K562 (cell line): ENCODE data around the gene ASCC1. TPM values are rescaled to one million over a fixed set of nuclear protein-coding genes. Genes with fewer than 3 reads are reported as not detected.

Experiments used
- ATF7 ChIP-seq: fragments of 450-650 bp; IDR thresholded peaks from 2 replicates; pipeline ENCODE4 v1.7.1; 2014; ENCODE audit warnings: mild to moderate bottlenecking, moderate library complexity
- ESRRA ChIP-seq: fragments of 450-650 bp; IDR thresholded peaks from 2 replicates; pipeline ENCODE4 v1.6.1; 2014; ENCODE audit warnings: low read depth, mild to moderate bottlenecking, moderate library complexity, borderline replicate concordance
- JUN ChIP-seq, 2 experiments: sonication (generic) in 1 of 2; formaldehyde crosslinking in 1 of 2; IDR thresholded peaks; 2 replicates each; pipeline versions ENCODE4 v1.6.1 to v1.8.0; 2012 to 2022; ENCODE audit warnings: borderline replicate concordance in 2 of 2, mild to moderate bottlenecking in 2 of 2, improper control_type of control experiment in 1 of 2, low read depth in 1 of 2, low read length in 1 of 2, missing genetic modification reagents in 1 of 2
- JUND ChIP-seq, 2 experiments: IDR thresholded peaks; 2 replicates in 1 of 2; 3 replicates in 1 of 2; pipeline ENCODE4 v1.6.1; 2011; ENCODE audit warnings: borderline replicate concordance in 2 of 2, low read depth in 2 of 2, low read length in 2 of 2, improper control_type of control experiment in 1 of 2, missing biosample characterization in 1 of 2, missing genetic modification characterization in 1 of 2, missing genetic modification reagents in 1 of 2
- MEF2A ChIP-seq: IDR thresholded peaks from 2 replicates; pipeline ENCODE4 v1.6.1; 2011; ENCODE audit warnings: low read depth, mild to moderate bottlenecking, low read length, moderate library complexity; ENCODE audit not compliant: control insufficient read depth
- MTF1 ChIP-seq: fragments of 250-450 bp; sonication (Bioruptor Pico); IDR thresholded peaks from 2 replicates; pipeline ENCODE4 v1.9.0; 2021; ENCODE audit warnings: moderate library complexity, mild to moderate bottlenecking, inconsistent platforms, borderline replicate concordance
- NFE2 ChIP-seq: IDR thresholded peaks from 2 replicates; pipeline ENCODE4 v1.6.1; 2014; ENCODE audit warnings: antibody characterized with exemption, low read depth
- SMARCA4 ChIP-seq: fragments of 450-650 bp; IDR thresholded peaks from 2 replicates; pipeline ENCODE4 v1.6.1; 2016
- SMC3 ChIP-seq: conservative IDR thresholded peaks from 2 replicates; pipeline ENCODE4 v1.6.1; 2011; ENCODE audit warnings: low read depth, low read length, improper control_type of control experiment; ENCODE audit not compliant: insufficient read depth
- SOX6 ChIP-seq: fragments of 450-650 bp; IDR thresholded peaks from 2 replicates; pipeline ENCODE4 v1.6.1; 2014; ENCODE audit warnings: mild to moderate bottlenecking
- SP1 ChIP-seq: sonication (generic); formaldehyde crosslinking; IDR thresholded peaks from 2 replicates; pipeline ENCODE4 v1.8.1; 2022; ENCODE audit warnings: mild to moderate bottlenecking, missing genetic modification reagents
- TOE1 ChIP-seq, 2 experiments: fragments of 450-650 bp in 1 of 2; sonication (generic) in 1 of 2; formaldehyde crosslinking in 1 of 2; IDR thresholded peaks; 2 replicates each; pipeline versions ENCODE4 v1.7.1 to v1.8.0; 2016 to 2022; ENCODE audit warnings: borderline replicate concordance in 2 of 2, mild to moderate bottlenecking in 2 of 2, antibody characterized with exemption in 1 of 2, inconsistent platforms in 1 of 2, low read depth in 1 of 2, missing genetic modification reagents in 1 of 2, moderate library complexity in 1 of 2
- YY1 ChIP-seq, 3 experiments: IDR thresholded peaks; 2 replicates each; pipeline ENCODE4 v1.6.1; 2011; ENCODE audit warnings: low read length in 2 of 3, mild to moderate bottlenecking in 2 of 3, moderate library complexity in 2 of 3, borderline replicate concordance in 1 of 3, control low read depth in 1 of 3, low read depth in 1 of 3; ENCODE audit not compliant: insufficient read depth in 3 of 3, insufficient replicate concordance in 2 of 3, control insufficient read depth in 1 of 3, insufficient read length in 1 of 3; ENCODE audit errors: extremely low read depth in 1 of 3
- ZHX1 ChIP-seq: fragments of 150-350 bp; conservative IDR thresholded peaks from 2 replicates; pipeline ENCODE4 v1.6.1; 2014; ENCODE audit warnings: low read length
- ZNF133 ChIP-seq: fragments of 250-450 bp; sonication (Bioruptor Pico); IDR thresholded peaks from 2 replicates; pipeline ENCODE4 v1.4.0; 2020; ENCODE audit warnings: mild to moderate bottlenecking
- ZNF384 ChIP-seq: IDR thresholded peaks from 2 replicates; pipeline ENCODE4 v1.6.1; 2012; ENCODE audit warnings: low read depth, low read length, improper control_type of control experiment
- ZNF408 ChIP-seq: fragments of 250-450 bp; sonication (Bioruptor Pico); IDR thresholded peaks from 2 replicates; pipeline ENCODE4 v1.4.0; 2020; ENCODE audit warnings: low read depth, mild to moderate bottlenecking, moderate library complexity
- polyA plus RNA-seq, 8 experiments: library from polyadenylated mRNA; depleted of rRNA in 4 of 8; stranded (reverse) in 5 of 8; unstranded in 3 of 8; fragments of >200 nt; fragmentation: Nextera tagmentation in 2 of 8; fragmentation: Illumina TruSeq in 1 of 8; extraction: Ambion mirVana in 2 of 8; extraction: Trizol in 1 of 8; gene quantifications; 2 replicates each; pipeline versions ENCODE4 v1.2.1 to v1.2.3, GENCODE V29; 2011 to 2014; ENCODE audit warnings: inconsistent platforms in 1 of 8, missing spikeins in 1 of 8
- total RNA-seq, 7 experiments: library from RNA; depleted of rRNA in 6 of 7; stranded (reverse); fragments of >200 nt in 6 of 7; fragmentation: Illumina TruSeq in 2 of 7; extraction: Trizol in 2 of 7; gene quantifications; 2 replicates each; pipeline versions ENCODE4 v1.2.1 to v1.2.3, GENCODE V29; 2011 to 2021; ENCODE audit warnings: low replicate concordance in 1 of 7
- TF ChIP-seq, protein P1 (sequence below): fragments of 250-450 bp; sonication (Bioruptor Pico); IDR thresholded peaks from 2 replicates; pipeline ENCODE4 v1.5.0; 2020; ENCODE audit warnings: mild to moderate bottlenecking, borderline replicate concordance
- TF ChIP-seq, protein P2 (sequence below): sonication (generic); formaldehyde crosslinking; IDR thresholded peaks from 2 replicates; pipeline ENCODE4 v1.8.0; 2022; ENCODE audit warnings: mild to moderate bottlenecking, missing genetic modification reagents

ASCC1 gene
- total and polyA plus RNA-seq, 9 of the 15 experiments (the other 6 are each of a cell fraction or from before 2014, with no cell fraction given): 31.7 to 73.3 (median 52.8) TPM

- peak; percentile 52; the same call in 1 of the 2 replicates for TF ChIP-seq TOE1 (IDR thresholded peaks at IDR 0.05; ENCODE audit: borderline replicate concordance)
- TF ChIP-seq TOE1 (CRISPR knock-in tag; IDR thresholded peaks at IDR 0.05; ENCODE audit: borderline replicate concordance, low read depth): 0 out of 2 replicates have a peak, but pooled peaks have one; percentile 73
- TF ChIP-seq ZNF408 (CRISPR knock-in tag): no peak
- TF ChIP-seq NFE2: 0 out of 2 replicates have a peak, but pooled peaks have one; percentile 2
- TF ChIP-seq ATF7: peak; percentile 82
- TF ChIP-seq SMC3: peak; percentile 100
- peak; percentile 71; the same call in 1 of the 2 replicates for TF ChIP-seq ZHX1
- TF ChIP-seq MEF2A: no peak
- 0 out of 2 replicates have a peak, but pooled peaks have one; percentile 13 for TF ChIP-seq SMARCA4
- TF ChIP-seq, protein P1, sequence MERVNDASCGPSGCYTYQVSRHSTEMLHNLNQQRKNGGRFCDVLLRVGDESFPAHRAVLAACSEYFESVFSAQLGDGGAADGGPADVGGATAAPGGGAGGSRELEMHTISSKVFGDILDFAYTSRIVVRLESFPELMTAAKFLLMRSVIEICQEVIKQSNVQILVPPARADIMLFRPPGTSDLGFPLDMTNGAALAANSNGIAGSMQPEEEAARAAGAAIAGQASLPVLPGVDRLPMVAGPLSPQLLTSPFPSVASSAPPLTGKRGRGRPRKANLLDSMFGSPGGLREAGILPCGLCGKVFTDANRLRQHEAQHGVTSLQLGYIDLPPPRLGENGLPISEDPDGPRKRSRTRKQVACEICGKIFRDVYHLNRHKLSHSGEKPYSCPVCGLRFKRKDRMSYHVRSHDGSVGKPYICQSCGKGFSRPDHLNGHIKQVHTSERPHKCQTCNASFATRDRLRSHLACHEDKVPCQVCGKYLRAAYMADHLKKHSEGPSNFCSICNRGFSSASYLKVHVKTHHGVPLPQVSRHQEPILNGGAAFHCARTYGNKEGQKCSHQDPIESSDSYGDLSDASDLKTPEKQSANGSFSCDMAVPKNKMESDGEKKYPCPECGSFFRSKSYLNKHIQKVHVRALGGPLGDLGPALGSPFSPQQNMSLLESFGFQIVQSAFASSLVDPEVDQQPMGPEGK (CRISPR knock-in tag): no peak
- peak; percentile 60; the same call in 1 of the 2 replicates for TF ChIP-seq JUN (IDR thresholded peaks at IDR 0.05; ENCODE audit: borderline replicate concordance, low read depth, low read length)
- TF ChIP-seq JUN (CRISPR knock-in tag; IDR thresholded peaks at IDR 0.05; ENCODE audit: borderline replicate concordance): 0 out of 2 replicates have a peak, but pooled peaks have one; percentile 23
- TF ChIP-seq ZNF133 (CRISPR knock-in tag): no peak
- peak; percentile 46; the same call in 1 of the 2 replicates for TF ChIP-seq SOX6
- TF ChIP-seq, protein P2, sequence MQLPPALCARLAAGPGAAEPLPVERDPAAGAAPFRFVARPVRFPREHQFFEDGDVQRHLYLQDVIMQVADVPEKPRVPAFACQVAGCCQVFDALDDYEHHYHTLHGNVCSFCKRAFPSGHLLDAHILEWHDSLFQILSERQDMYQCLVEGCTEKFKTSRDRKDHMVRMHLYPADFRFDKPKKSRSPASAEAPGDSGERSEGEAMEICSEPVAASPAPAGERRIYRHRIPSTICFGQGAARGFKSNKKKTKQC (CRISPR knock-in tag): no peak
- peak; percentile 83 for TF ChIP-seq JUND (IDR thresholded peaks at IDR 0.05; ENCODE audit: borderline replicate concordance, low read depth, low read length)
- TF ChIP-seq JUND (tag; IDR thresholded peaks at IDR 0.05; ENCODE audit: borderline replicate concordance, low read depth, low read length): no peak; the same call in 2 of the 3 replicates
- TF ChIP-seq SP1 (CRISPR knock-in tag): peak; percentile 79
- no peak for TF ChIP-seq MTF1 (CRISPR knock-in tag)
- TF ChIP-seq ZNF384: peak; percentile 60
- TF ChIP-seq YY1 (IDR thresholded peaks at IDR 0.05; ENCODE audit: borderline replicate concordance in 1 of 3, control insufficient read depth in 1 of 3, extremely low read depth in 1 of 3, insufficient read depth in 3 of 3, insufficient read length in 1 of 3, insufficient replicate concordance in 2 of 3, low read depth in 1 of 3, low read length in 2 of 3): peak in 1 of 3 experiments; percentile 52
- peak; percentile 69; the same call in 1 of the 2 replicates for TF ChIP-seq ESRRA
Observed at GRCh38 chr10:72048450-72049124, 167.5 kb downstream of the ASCC1 start (continued).
